ENCODE data around the gene SGK1.

DNA sequence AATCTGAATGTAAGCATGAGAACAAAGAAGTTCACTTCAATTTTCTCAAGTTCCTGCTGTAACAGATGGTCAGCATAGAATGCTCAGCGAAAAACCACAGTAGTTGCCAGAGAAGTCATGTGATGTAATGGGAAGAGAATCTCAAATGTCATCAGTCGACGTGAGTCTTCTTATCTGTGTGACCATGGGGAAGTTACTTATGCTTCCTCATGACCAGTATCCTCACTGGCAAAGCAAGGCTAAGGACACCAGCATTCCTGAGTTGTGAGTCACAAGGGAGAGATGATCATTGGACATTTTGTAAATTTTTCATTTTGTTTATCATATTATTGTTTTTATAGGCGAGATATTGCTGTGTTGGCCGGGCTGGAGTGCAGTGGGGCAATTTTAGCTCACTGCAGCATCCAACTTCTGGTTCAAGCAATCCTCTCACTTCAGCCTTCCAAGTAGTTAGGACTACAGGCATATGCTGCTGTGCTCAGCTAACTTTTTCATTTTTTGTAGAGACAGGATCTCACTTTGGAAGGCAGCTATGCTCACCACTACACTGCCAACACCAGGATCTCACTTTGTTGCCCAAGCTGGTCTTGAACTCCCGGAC lies 21.9 kb downstream of the SGK1 start:
- TF ChIP-seq, protein P1, sequence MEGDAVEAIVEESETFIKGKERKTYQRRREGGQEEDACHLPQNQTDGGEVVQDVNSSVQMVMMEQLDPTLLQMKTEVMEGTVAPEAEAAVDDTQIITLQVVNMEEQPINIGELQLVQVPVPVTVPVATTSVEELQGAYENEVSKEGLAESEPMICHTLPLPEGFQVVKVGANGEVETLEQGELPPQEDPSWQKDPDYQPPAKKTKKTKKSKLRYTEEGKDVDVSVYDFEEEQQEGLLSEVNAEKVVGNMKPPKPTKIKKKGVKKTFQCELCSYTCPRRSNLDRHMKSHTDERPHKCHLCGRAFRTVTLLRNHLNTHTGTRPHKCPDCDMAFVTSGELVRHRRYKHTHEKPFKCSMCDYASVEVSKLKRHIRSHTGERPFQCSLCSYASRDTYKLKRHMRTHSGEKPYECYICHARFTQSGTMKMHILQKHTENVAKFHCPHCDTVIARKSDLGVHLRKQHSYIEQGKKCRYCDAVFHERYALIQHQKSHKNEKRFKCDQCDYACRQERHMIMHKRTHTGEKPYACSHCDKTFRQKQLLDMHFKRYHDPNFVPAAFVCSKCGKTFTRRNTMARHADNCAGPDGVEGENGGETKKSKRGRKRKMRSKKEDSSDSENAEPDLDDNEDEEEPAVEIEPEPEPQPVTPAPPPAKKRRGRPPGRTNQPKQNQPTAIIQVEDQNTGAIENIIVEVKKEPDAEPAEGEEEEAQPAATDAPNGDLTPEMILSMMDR (IDR thresholded peaks at IDR 0.05): no peak
- TF ChIP-seq EZH2phosphoT487 (IDR thresholded peaks at IDR 0.05) (no peak), EZH2 (IDR thresholded peaks at IDR 0.05) (no peak)
